ENCODE measurements around the gene EEF1A2. TPM values are rescaled to one million over a fixed set of nuclear protein-coding genes. Genes with fewer than 3 reads are reported as not detected.

EEF1A2 gene
- total and polyA plus RNA-seq, 2 of the 4 experiments (the other 2 are of a cell fraction), result 1.3 to 4.6 TPM

- dilution Hi-C loops (cut with HindIII; ENCODE audit: low sequenced_read_pairs, unreplicated experiment), result no loop called here
- H3K56ac ChIP-seq (ENCODE audit: extremely low read depth, insufficient read depth, low read length), result no peak overlapping the region
- no peaks in the 10 kb centered on the region for H3K9me3 ChIP-seq (ENCODE audit: control insufficient read depth, insufficient read depth, low read length)
- in situ Hi-C loops (cut with MboI; ENCODE audit: low sequenced_read_pairs), result no loop called here
- H3K36me3 ChIP-seq (ENCODE audit: control insufficient read depth, insufficient read depth, low read length), result no peaks in the 10 kb centered on the region
- no peak overlapping the region for H2AK5ac ChIP-seq (ENCODE audit: low read depth, low read length)
- H3K14ac ChIP-seq (replicated peaks; ENCODE audit: low read depth, low read length), result no peak overlapping the region
- ATAC-seq (ENCODE audit: low read depth) (no peak), DNase-seq (no peak)
- H4K8ac ChIP-seq (ENCODE audit: low read depth in 2 of 2, low read length in 2 of 2), result no peak overlapping the region
- H3K4me1 ChIP-seq (ENCODE audit: control insufficient read depth, insufficient read depth, low read length), result no peaks in the 10 kb centered on the region
- no peak overlapping the region for H4K91ac ChIP-seq (ENCODE audit: insufficient read depth, low read depth, low read length)
- no peak overlapping the region for H3K4me2 ChIP-seq (ENCODE audit: low read depth, low read length)
- POLR2A ChIA-PET (ENCODE audit: unreplicated experiment), result no interaction called here
- H2BK120ac ChIP-seq (ENCODE audit: low read depth, low read length), result no peak overlapping the region
- intact Hi-C loops (cut with micrococcal nuclease), result no loop called here
- H2AK9ac ChIP-seq (replicated peaks; ENCODE audit: low read depth, low read length, poor library complexity), result no peak overlapping the region
- no peak overlapping the region for H3K18ac ChIP-seq (ENCODE audit: low read depth, low read length)
- H3K9ac ChIP-seq (ENCODE audit: low read depth, low read length), result no peak overlapping the region
- no CpG with 5 or more reads among the region's 2 CpGs for WGBS, 2 experiments (ENCODE audit: extremely low coverage in 2 of 2, insufficient read length in 1 of 2)
- H3K4me3 ChIP-seq (ENCODE audit: insufficient read depth, low read depth, low read length), result no peak overlapping the region
- no peak overlapping the region for H3K23ac ChIP-seq (ENCODE audit: low read depth, low read length)
- no peaks in the 10 kb centered on the region for H3K9me1 ChIP-seq (ENCODE audit: insufficient read depth, low read length)
- H3K79me1 ChIP-seq (ENCODE audit: low read depth in 1 of 2, low read length in 2 of 2), result no peaks in the 10 kb centered on the region
- no peak overlapping the region for H3K4ac ChIP-seq (ENCODE audit: low read depth, low read length)
- no peak overlapping the region for H2BK15ac ChIP-seq (ENCODE audit: low read depth, low read length)
- no peak overlapping the region for H3K27ac ChIP-seq (ENCODE audit: insufficient read depth, low read length)
- CTCF ChIA-PET, result no interaction called here
- H2BK20ac ChIP-seq (ENCODE audit: low read depth, low read length), result no peak overlapping the region
- TF ChIP-seq CHD1 (IDR thresholded peaks at IDR 0.05; ENCODE audit: low read depth, low read length) (no peak), NFE2L2 (IDR thresholded peaks at IDR 0.05; ENCODE audit: low read depth, low read length) (no peak), RFX5 (IDR thresholded peaks at IDR 0.05; ENCODE audit: low read depth, low read length) (no peak), FOS (IDR thresholded peaks at IDR 0.05; ENCODE audit: low read depth, low read length) (no peak), MXI1 (IDR thresholded peaks at IDR 0.05; ENCODE audit: borderline replicate concordance, low read depth, low read length) (no peak), RCOR1 (IDR thresholded peaks at IDR 0.05; ENCODE audit: insufficient replicate concordance, low read length) (no peak), CEBPB (IDR thresholded peaks at IDR 0.05; ENCODE audit: low read depth, low read length) (no peak)
- no peaks in the 10 kb centered on the region for H4K20me1 ChIP-seq (ENCODE audit: insufficient read depth, low read length)
- H2AFZ ChIP-seq (replicated peaks; ENCODE audit: low read length, poor library complexity), result no peak overlapping the region
- H2BK5ac ChIP-seq (ENCODE audit: low read depth, low read length, poor library complexity, severe bottlenecking), result no peak overlapping the region
- H3K27me3 ChIP-seq (ENCODE audit: control insufficient read depth, insufficient read depth, low read length), result peaks cover 45% of the 10 kb centered on the region
- BruUV-seq (replicated peaks), result no TSS peak
- H4K5ac ChIP-seq (ENCODE audit: low read depth, low read length), result no peak overlapping the region
Observed at GRCh38 chr20:63462244-63462643, 36.6 kb downstream of the EEF1A2 start.

All from IMR-90 (cell line).